Activated CD4-positive, alpha-beta T cell treated with anti-CD3 and anti-CD28 coated beads, Interleukin-2, amount 50 U/mL, for 1 hour (primary cell): ENCODE data around the gene ENGASE.
"Not testable (repeated sequence)": the region's sequence is repeated elsewhere in the genome, so short reads cannot be mapped to it uniquely, and the experiment has no call there.

Experiments used
- DNase-seq: peaks from one replicate; pipeline ENCODE4 v3.0.0-alpha.2; 2020

Gene ENGASE, protein sequence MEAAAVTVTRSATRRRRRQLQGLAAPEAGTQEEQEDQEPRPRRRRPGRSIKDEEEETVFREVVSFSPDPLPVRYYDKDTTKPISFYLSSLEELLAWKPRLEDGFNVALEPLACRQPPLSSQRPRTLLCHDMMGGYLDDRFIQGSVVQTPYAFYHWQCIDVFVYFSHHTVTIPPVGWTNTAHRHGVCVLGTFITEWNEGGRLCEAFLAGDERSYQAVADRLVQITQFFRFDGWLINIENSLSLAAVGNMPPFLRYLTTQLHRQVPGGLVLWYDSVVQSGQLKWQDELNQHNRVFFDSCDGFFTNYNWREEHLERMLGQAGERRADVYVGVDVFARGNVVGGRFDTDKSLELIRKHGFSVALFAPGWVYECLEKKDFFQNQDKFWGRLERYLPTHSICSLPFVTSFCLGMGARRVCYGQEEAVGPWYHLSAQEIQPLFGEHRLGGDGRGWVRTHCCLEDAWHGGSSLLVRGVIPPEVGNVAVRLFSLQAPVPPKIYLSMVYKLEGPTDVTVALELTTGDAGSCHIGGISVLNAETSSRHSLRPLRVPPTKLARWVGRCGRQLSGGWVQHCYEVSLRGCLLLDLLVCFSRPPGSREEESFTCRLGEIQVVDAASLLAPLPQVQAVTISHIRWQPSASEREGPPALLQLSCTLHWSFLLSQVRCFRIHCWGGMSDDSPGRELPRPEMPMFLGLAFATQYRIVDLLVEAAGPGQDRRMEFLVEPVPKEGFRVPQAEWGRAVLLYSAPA

DNA sequence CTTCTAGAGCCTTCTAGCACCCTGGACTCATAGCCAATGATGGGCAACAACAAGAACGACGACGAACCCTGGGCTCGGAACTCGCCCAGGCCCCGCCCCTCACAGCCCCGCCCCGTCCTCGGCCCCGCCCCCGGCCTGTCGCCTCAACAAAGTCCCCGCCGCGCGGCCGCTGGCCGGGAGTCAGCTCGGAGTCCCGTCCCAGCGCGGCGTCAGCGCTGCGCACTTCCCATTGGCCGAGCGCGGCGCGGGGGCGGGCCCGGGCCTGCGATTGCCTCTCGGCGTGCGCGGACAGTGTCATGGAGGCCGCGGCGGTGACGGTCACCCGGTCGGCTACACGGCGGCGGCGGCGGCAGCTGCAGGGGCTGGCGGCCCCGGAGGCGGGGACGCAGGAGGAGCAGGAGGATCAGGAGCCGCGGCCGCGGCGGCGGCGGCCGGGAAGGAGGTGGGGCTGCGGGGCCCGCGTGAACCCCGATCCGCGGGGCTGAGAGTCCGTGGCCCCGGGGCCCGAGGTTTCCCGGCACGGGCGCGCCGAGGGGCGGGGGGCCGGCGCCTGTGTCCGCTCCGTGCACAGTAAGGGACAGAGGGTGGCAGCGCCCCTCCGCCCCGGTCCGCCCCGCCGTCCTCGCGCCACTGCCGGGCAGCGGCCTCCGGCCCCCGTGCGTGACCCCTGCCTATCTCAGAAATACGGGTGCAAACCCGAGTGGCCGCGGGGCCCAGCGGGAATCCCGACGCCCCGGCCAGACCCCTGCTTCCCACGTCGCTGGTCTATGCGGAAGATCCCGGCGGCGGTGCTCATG lies at the start of gene ENGASE:
Gene ENGASE, plus strand, starts transcription at position 176 of the 797 bp plus-strand sequence. Its CDS starts 121 bp downstream, at position 297.
- peak; percentile 89 for DNase-seq

DNA sequence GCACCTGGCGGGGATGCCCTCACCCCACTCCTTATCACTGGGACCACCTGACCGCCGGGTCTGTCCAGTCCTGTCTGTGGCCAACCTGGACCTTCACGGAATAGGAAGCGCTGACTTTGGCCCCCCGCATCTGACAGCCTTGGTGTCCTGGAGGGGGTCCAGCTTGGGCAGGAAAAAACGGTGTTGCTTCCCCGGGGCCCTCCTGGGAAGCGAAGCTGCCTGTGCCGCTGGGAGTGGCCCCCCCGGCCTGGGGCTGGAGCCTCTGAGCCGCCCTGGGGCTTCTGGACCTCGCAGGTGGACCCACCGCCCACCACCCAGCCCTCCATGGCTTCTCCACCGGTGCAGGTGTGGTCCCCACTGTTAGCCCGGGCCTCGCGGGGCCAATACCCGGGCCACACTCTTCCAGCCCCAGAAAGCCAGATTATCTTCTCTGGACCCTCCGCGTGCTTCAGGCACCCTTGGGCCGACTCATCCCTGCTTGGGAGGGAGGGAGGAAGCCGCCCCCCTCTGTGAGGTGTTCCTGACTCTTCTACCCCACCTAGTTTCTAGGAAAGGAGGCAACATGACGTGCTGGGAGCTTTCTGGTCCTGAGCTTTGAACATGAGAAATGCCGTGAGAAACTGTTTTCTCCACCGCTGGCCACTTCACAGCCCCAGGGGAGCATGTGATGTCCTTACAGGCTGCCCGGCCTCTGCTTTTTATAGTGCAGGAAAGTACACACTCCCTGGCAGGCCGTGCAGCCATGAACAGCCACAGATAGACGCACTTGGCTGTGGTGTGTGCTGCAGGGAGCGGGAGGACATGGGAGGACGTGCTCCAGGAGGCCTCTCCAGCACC lies 49.5 kb upstream of the ENGASE start:
- DNase-seq, result no peak

DNA sequence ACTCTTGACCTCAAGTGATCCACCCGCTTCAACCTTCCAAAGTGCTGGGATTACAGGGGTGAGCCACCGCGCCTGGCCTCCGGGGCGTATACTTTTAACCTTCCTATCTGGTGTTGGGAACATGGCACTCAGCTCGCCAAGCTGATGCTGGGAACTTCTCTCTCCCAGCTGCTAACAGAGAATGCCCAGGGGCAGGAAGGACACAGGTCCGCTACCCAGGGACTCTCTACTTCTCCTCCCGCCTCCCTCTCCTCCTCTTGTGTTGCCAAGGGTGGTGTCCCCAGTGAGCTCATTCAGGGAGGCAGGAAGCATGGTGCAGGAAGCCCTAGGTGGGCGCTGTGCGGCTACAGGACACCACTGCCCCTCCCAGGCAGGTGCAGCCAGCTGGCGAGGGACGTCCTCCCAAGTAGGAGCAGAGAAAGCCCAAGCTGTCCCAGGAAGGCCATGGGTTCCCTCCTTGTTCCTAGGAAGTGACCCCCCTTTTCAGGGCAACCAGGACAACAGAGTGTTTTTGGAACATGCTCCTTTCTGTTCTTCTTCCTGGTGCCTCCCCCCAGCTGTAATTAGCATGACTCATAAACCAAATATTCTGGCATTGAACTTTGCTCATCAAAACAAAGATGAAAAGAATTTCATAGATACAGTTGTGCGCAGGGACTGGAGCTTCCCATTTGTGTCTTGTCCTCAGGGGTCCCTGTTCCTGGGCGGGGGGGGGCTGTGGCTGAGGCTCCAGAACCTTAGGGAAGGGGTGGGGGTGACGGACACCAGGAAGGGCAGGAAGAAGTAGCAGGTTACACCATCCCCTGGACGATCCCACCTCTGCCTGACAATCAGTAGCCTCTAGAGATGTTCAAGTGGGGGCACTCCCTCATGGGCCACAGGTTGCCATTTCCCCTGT lies 48.0 kb upstream of the ENGASE start:
- no peak for DNase-seq

DNA sequence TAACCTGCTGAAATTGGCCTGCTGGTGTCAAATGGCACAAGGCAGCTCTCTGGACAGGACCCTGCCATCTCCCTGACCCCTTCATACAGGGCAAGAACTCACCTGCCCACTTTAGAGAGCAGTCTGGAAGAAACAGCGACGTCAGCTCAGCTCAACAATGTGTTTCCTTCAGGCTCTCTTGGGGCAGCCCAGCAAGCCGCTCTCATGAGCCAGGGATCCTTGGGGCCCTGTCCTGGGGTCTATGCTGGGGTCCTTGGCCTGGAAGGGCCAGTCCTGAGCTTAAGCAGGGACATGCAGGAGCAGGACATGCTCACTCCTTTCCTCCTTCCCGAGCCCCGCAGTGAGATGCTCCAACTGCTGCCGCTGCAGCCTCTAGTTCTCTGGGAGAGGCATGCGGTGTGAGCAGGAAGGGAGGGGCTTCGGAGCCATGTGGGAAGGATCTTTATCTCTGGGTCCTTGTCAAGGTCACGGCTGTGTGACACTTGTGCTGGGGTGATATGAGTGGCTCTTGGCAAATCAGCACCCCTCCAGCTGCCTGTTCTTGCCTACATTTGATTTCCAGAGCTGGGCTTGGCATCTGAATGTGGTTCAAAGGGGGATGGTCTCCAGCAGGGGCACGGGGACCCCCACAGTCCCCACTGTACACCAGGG lies 47.2 kb upstream of the ENGASE start:
- no peak for DNase-seq

DNA sequence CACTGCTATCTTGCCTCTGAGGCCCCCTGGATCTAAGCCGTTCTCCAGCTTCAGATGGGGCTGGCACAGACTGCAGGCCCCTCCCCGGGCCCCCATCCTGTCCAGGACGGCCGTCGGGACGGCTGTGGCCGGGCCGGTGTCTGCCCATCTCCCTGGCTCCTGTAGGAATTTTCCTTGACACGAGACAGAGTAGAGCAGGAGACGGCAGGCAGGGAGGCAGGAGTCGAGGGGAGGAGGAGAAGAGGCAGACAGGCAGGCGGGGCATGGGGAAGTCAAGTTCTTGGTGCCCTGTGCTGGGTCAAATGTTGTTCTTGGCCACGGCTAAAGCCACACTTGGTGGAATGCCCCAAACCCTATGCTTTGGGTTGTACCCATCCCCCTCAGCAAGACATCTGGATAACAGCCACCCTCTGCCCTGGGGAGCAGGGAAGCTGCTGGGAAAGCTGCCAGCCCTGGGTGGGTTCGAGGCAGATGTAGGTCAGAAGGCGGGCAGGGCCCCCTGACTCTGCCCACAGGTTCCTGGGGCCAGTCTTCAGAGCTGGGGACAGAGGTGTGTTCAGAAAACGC lies 46.6 kb upstream of the ENGASE start:
- DNase-seq, result no peak

DNA sequence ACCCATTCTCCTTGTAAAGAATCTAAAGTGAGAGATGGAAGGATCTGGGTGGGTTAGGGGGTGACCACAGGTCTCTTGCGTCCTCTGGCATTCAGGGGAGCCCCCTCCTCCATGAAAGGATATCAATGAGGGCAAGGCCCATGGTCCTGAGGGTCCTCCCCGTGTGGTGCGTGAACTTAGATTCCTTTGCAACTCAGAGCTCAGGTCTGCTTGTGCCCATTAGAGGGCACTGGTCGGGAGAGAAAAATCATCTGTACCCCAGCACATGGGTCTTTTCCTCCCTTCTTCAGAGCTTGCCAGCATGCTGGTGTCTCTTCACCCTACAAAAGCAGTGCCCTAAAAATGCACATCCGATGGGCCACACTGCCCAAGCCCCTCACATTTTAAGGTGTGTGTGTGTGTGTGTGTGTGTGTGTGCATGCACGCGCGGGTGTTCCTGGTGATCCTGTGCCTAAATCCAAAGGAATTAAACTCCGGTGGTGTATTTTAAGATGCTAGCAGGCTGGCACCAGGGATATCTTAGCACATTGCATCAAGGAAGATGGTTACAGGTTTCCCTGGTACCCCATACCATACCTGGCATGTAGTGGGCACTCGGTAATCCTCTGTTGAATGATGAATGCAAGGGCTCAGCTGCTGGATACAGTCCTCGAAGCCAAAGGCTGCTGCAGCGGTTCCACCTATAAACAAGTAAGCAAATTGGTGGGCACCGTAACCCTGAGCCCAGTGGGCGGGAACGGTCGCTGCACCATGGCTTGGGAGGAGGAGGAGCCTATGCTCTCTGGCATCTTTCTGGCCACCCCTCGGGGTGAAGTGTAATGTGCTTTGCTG lies 45.9 kb upstream of the ENGASE start:
- DNase-seq, result no peak

DNA sequence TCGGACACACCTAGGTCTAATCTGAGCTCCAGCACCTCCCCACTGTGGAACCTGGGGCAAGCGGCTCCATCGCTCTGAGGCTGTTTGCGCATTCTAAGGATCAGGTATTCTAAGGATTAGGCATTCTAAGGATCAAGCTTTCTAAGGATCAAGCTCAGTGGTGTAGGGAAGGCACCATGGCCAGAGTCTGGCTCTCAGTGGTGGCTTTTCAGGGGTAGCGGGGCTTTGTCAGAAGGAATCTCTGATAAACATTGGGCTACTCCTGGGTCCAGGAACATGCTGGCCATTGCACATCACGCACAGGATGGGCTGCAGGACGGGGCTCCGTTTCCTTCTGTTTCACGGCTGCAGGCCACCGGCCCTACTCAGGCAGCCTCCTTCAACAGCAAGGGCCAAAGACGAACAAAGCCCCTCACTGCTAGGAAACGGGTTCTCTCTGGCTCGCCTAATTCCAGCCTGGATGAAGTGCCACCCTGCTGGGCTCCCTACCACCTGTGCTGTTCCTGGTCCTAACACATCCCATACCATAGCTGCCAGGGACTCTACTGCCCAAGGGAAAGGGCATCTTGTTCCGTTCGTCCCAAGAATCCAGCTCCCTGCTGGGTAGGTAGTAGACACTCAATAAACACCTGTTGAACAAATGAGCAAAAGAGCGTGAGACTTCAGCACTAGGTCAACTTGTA lies 45.2 kb upstream of the ENGASE start:
- no peak for DNase-seq

DNA sequence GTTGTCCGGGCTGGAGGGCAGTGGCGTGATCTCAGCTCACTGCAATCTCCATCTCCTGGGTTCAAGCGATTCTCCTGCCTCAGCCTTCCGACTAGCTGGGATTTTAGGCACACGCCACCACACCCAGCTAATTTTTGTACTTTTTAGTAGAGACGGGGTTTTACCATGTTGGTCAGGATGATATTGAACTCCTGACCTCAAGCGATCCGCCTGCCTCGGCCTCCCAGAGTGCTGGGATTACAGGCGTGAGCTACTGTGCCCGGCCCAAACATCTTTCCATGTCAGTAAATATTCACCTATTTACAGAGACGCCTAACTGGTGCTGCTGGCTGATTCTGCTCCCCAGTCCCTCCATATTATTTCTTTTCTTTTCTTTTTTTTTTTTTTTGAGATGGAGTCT lies 44.0 kb upstream of the ENGASE start:
- not testable (repeated sequence) for DNase-seq

DNA sequence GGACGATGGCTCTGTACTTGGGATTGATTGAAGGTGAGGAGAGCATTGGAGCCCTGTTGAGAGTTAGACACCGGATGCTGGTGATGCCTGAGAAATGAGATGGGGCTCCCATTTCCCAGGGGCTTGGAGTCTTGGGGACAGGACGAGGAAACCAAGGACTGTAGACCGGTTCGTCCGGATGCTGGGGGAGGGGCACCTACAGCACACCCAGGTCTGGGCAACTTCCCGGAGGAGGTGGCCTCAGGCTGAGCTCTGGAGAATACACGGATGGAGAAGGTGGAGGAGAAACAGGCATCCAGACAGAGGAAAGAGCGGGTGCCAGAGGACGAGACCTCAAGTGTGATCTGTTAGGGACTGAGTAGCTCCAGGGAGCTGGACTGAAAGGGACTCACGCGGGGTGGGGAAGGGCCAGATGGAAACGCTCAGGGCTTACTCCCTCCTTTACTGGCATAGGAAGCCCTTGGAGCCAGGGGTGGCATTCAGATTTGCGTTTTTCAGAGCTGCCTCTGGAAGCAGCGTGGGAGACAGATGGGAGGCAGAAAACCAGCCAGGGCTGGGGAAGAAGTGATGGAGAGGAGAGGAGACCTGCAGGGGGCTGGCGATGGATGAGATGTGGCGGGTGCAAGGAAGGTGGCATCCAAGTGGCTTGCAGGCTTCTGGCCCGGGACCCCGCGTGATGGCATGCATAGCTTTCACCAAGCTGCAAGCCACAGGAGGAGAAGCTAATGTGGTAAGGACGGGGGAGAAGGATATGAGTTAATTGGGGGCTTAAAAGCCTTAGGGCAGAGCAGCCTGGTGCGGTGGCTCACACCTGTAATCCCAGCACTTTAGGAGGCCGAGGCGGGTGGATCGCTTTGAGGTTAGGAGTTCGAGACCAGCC lies 42.4 kb upstream of the ENGASE start:
- no peak for DNase-seq

DNA sequence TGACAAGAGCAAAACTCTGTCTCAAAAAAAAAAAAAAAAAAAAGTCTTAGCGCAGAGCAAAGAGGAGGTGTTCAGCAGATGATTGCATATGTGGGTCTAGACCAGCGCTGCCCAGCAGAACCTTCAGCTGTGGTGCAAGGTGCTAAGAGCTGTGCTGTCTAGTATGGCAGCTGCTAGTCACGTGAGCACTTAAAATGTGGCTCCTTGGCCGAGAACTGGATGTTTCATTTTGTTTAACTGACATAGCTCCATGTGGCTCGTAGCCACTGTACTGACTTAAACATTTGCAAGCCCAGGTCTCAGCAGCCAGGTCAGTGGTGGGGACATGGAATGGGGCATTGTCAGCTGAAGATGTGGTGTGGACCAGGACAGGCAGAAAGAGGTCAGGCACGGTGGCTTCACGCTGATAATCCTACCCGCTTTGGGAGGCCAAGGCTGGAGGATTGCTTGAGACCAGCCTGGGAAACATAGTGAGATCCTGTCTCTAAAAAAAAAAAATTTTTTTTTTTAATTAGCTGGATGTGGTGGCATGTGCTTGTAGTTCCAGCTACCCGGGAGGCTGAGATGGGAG lies 41.5 kb upstream of the ENGASE start:
- DNase-seq, result no peak

DNA sequence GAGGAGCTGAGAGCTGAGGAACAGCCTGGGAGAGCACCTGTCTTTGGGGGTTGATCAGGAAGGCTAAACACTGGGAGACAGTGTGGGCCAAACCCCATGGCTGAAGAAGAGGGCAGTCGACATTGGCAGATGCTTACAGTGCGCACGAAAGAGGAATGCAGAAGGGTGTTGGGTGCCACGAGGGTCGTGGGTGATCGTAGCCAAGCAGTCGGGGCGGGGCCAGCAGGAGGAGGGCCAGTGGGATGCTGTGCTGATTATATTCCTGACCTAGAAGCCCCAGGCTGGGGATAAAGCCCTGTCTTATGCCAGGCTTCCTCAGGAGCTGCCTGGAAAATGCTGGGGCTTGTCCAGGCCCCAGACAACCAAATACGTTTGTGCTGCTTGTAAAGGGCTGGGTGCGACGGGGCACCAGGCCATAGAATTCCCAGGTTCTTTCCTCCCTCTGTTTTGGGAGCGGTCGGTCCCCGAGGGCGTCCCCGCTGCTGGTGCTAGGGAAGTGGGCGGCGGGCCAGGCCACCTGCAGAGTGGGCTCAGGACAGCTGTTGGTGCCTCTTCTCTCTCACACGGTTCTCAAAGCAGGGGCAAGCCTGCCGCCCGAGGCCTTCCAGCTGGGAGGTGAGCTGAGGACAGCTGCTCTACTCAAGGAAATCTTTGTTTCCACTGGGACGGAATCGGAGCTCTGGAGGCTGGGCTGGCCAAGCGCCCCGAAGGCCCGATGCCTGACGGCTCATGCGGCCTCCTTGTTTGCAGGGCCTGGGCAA lies 40.7 kb upstream of the ENGASE start:
- DNase-seq, result no peak

DNA sequence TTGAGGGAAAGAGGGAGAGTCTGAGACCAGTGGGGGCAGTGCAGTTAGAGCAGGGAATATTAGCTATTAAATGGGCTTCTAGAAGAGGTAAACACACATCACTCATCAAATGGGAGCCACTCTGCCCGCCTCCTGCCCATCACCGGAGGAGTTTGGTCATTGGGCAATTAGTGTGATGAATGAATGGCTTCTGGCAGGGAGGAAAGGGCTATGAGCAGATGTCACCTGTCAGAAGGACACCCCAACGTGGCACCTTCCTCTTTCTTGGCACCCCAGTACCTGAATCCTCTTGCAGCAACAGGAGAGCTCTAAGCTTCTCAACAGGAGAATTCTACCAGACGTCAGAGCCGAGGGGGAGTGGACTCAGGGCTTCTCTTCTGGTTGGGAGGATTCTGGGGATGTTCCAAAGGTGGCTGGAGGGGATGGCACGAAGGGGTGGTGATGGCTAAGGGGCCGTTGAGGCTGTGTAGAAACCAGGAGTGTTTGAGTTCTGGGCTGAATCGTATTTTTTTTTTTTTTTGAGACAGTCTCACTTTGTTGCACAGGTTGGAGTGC lies 39.6 kb upstream of the ENGASE start:
- DNase-seq, result no peak

DNA sequence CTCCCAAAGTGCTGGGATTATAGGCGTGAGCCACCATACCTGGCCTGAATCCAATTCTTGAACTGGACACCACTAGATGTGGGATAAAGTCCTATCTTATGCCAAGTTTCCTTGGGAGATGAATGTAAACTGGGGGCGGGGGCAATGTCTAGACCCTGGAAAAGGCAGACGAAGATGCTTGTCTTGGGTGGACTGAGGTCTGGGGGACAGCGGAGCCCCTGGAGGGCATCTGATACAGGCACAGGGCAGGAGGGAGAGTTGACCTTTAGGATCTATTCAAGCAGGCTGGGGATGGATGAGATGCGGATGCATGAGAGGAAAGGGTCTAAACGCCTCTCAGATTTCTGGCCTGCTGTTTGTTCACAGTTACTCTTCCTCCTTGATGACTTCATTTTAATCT lies 38.9 kb upstream of the ENGASE start:
- DNase-seq, result no peak

DNA sequence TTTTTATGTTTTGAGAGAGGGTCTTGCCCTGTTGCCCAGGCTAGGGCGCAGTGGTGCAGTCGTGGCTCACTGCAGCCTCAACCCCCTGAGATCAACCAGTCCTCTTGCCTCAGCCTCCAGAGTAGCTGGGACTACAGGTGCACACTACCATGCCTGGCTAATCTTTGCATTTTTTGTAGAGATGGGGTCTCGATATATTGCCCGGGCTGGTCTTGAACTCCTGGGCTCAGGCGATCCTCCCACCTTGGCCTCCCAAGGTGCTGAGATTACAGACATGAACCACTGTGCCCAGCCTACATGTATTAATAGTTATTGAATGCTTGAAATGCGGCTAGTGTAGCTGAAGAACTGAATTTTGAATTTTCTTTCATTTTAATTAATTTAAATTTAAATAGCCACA lies 38.4 kb upstream of the ENGASE start:
- DNase-seq, result no peak

DNA sequence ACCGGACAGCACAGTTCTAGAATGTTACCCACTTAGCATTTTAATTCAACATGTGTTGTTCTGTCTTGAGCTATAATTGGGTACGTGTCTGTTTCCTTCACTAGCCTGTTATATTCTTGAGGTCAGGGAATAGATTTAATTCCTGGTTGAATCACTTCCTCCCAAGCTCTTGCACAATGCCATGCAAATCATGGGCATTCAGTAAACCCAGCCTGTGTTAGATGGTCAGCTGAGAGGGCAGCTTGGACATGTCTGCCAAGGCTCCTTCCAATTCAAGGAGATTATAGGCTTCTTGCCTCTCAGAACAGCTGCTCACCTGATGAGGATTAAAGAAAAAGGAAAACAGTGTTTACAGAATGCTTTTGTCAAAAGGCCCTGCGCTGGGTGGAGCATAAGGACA lies 38.0 kb upstream of the ENGASE start:
- no peak for DNase-seq

DNA sequence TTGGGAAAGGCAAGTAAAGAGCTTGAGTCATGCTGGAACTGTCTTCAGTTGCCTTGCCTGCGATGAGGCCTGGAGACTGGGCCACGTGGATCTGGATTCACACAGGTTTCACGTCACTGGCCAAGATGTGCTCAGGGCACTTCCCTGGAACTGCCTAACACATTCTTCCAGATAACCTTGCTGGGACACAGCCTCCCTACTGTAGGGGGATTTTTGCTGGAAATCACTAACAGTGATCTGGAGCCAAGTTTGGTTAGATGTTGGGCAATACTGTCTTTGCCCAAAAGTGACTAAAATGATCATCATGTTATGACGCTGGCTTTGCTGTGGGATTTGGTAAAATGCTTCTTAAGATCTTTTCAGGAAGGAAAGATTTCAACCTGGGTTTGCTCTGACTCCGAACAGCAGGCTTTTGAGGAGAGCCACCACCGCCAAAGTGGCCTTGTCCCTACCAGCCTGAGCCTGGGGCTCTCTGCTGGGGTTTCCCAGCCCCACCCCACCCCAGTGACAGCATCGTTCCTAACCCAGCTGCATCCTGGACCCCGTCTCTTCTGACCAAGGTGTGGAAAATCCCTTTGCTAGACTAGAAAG lies 36.0 kb upstream of the ENGASE start:
- no peak for DNase-seq
